HL-60/S4 (cell line): ENCODE data around the gene EFNA2.

Source experiments
- in situ Hi-C: fragments of 300-500 bp; cut with MboI; formaldehyde crosslinking; loops from 2 replicates; pipeline ENCODE4 v1.14.3; 2022; ENCODE audit warnings: low sequenced_read_pairs

Gene EFNA2

DNA sequence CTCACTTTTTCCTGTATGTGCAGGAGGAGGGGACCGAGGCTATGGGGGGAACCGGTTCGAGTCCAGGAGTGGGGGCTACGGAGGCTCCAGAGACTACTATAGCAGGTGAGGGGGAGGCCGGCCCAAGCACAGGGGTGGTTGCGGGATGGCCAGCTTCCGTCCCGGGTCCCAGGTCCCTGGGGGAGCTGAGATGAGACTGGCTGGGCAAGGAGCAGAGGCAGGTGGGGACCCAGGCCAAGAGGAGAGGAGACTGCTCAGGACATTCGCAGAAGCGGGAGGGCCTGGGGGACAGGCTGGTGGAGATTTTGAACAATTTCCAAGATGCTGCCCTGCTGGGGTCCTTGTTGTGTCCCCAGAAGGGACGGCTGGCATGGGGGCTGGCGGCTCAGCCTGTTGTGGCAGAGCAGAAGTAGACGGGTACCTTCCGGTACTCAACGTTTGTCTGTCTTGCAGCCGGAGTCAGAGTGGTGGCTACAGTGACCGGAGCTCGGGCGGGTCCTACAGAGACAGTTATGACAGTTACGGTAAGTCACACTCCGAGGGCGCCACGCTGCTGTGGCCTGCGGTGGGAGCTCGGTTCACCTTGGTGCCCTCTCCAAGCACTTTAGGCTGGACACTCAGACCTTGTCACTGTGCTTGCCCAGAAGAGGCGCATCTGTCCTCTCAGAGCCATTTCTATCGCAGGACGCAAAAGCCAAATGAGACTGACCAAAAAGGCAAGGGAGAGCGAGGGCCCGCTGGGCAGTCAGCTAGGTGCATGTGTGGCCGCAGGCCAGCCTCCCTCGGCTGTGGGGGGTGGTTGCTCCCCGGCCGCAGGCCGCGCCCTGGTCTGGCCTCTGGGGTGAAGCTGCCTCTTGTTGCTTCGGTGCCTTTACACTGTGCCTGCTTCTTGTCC lies 13.9 kb upstream of the EFNA2 start:
- in situ Hi-C loops: no loop called here

DNA sequence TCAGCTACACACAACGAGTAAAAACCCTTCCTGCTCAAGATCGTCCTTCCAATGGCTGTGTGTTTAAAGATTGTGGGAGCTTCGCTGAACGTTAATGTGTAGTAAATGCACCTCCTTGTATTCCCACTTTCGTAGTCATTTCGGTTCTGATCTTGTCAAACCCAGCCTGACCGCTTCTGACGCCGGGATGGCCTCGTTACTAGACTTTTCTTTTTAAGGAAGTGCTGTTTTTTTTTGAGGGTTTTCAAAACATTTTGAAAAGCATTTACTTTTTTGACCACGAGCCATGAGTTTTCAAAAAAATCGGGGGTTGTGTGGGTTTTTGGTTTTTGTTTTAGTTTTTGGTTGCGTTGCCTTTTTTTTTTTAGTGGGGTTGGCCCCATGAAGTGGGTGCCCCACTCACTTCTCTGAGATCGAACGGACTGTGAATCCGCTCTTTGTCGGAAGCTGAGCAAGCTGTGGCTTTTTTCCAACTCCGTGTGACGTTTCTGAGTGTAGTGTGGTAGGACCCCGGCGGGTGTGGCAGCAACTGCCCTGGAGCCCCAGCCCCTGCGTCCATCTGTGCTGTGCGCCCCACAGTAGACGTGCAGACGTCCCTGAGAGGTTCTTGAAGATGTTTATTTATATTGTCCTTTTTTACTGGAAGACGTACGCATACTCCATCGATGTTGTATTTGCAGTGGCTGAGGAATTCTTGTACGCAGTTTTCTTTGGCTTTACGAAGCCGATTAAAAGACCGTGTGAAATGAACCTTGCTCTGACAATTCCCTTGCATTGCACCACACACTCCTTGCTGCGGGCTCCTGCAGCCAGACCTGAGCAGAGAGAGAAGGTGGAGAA lies 13.0 kb upstream of the EFNA2 start:
- in situ Hi-C loops: no loop called here

DNA sequence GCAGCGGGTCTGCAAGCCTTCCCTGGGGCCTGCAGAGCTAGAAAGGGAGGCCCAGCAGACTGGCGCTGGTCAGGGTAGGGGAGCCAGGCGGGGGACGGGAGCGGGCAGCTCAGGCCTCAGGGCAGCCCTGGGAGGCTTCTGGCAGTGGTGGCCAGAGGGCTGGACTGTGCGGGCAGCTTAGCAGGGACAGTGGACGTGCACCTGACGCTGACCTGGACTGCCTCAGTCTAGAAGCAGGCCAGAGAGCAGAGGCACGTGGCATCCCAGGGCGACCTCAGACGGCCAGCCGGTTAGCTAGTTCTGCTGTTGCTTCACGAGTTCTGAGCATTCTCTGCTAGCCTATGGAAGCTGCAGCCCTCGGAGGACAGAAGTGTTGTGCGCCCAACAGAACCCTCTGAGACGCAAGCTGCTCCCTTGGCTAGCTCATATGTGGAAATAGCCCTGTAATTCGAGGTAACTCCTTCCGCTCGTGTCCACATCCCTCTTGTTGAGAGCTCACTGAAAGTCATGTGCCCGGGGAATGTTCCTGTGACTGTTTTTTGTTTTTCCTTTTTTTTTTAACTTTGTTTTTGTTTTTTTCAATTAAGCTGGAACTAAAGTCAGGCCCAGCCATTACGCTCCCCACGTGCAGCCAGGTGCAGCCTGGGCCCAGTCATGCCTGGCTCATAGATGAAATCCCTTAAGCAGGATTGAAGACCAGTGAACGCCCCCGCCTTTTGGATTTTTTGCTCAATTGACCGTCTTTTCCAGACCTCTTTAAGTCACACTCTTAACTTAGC lies 12.2 kb upstream of the EFNA2 start:
- in situ Hi-C loops: no loop called here

DNA sequence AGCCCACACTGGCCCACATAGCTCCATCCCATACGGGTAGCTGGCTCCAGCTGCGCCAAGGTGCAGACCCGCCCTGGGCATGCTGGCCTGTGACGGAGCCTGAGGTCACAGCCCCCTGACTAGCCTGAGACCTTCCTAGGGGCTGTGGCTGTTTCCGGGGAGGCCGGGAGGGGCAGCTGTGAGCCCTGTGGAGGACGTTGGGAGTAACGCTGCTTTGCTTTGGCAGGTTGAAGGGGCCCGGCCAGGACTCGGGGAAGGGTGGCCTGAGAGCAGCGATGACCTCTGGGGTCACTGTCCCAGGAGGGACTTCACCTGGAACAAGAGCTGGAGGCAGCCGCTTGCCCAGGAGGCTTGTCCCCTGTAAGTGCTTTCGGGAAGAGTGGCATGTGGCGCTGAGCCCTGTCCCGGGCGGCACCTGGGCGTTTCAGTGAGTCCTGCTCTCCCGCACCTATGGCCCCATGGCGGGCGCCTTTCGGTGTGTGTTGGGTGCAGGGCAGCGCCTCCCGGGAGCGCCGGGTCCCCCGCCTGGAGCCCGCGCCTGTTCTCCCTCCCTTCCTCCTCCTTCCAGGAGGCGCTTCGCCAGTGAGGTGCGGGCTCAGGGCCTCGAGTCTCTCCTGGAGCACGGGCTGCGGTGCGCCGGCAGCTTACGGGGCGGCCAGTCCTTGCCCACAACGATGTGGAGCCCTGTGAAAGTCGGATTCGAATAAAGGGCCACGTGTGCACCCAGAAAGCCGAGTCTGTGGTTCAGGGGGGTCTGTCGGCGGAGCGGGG lies 11.4 kb upstream of the EFNA2 start:
- in situ Hi-C loops: no loop called here

DNA sequence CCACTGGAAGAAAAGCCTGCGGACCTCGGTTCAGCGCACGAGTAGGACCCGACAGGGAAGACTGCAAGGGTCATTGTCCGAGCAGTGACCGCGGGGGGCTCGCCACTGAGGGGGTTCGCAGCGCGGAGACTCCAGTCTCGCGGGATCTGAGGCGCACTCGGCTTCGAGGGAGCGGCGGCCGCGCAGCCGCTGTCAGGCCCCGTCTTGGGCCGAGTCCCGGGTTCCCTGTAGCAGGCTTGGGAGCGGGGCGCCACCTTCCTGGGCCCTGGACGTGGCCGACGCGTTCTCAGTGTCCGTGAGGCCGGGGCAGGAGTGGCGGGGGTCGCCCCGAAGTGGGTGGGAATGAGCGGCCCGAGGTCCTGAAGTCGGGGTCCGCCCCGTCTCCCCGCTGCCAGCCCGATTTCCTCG lies 10.8 kb upstream of the EFNA2 start:
- in situ Hi-C loops: no loop called here

DNA sequence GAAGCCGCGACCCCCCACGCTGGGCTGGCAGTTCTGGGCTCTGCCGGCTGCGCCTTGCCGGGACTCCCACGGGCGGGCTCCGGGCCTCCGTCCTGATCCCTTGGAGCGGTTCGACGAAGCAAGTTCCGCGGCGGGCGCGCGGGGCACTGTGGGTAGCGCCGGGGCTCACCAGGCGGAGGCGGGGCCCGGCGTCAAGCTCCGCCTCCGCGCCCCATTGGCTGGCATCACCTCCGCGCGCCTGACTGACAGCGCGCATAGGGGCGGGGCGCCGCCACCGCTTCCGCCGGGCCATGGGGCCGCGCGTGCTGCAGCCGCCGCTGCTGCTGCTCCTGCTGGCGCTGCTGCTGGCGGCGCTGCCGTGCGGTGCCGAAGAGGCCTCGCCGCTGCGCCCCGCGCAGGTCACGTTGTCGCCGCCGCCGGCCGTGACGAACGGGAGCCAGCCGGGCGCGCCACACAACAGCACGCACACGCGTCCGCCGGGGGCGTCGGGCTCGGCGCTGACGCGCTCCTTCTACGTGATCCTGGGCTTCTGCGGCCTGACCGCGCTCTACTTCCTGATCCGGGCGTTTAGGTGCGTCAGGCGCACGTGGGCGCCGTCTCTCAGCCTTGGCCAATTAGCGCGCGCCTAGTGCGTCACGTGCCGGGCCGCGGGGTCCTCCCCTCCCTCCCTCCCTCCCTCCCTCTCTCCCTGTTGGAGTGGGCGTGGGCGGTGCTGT lies 10.3 kb upstream of the EFNA2 start, which contains the start of gene FAM174C:
Gene FAM174C, plus strand, starts transcription at position 271 of the 716 bp plus-strand sequence. Its CDS starts 20 bp downstream, at position 291.
- in situ Hi-C loops: no loop called here

DNA sequence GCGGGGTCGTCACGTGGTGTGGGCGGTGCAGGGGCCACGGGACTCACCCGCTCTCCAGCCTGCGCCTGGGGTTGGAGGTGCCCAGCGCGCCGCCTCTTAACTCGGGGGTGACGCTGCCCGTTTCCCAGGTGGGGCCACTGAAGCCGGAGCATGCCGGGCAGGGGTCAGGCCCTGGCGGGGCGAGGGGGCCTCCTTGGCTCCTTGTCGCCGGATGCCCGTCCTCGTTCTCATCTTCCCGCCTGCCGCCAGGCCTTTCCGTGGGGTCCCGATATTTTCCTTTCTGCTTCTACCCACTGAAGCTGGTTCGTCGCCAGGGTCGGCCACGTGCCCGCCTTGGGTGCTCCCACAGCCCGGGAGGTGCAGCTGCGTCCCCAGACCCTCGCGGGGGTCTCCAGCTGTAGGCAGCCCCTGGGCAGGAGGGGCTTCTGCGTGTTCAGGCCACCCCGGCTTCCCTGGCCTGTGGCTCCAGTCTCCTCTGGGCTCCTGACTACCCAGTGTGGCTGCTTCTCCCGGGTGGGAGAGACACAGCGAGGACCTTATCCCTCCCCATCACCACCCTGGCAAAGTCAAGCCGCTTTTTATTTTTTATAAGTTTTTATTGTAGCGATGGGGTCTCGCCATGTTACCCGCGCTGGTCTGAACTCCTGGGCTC lies 9.6 kb upstream of the EFNA2 start:
- in situ Hi-C loops: no loop called here

DNA sequence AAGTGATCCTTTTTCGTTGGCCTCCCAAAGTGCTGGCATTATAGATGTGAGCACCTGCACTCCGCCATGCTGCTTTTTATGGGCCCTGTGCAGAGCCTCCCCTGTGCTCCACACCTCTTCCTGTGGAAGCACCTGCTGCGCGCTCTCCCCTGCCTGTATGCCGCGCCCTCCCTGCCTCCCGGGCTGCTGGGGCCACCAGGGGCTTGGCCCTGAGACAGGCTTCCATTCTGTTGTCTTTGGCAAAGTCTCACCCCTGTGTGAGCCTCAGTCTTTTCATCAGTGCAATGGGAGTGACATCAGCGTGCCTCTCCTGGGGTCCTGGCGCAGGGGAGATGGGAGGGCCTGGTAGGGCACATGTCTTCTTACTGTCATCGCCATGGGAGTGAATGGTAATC lies 9.0 kb upstream of the EFNA2 start:
- in situ Hi-C loops: no loop called here

DNA sequence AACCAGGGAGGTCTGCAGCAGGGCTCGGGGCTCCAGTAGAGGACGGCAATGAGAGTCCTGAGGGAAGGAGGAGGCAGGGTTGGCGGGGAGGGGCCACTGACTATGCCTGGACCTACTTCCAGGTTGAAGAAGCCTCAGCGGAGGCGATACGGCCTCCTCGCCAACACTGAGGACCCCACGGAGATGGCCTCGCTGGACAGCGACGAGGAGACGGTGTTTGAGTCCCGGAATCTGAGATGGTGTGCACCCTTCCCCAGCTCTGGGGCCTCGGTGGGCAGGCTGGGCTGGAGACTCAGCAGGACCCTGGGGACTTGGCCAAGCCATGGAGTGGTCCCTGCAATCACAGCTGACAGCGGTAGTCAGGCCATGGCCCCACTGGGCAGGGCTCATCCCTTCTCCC lies 8.6 kb upstream of the EFNA2 start:
- in situ Hi-C loops: no loop called here

DNA sequence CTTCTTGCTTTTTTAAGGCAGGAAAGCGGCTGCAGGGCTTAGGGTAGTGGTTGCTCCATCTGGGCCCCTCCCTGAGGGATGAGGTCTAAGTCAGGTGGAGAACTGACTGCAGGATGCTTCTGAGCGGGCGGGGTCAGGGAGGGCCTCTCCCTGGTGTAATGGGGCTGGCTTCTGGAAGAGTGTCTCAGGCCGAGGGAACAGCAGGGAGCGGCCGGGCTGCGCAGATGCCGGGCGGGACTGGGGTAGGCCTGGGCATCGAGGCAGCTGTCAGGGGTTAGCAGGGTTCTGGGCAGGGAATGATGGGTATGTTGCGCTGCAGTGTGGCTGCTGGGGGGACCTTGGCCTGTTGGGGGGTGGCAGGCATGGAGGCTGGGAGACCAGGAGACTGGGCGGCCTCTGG lies 7.6 kb upstream of the EFNA2 start:
- in situ Hi-C loops: no loop called here

DNA sequence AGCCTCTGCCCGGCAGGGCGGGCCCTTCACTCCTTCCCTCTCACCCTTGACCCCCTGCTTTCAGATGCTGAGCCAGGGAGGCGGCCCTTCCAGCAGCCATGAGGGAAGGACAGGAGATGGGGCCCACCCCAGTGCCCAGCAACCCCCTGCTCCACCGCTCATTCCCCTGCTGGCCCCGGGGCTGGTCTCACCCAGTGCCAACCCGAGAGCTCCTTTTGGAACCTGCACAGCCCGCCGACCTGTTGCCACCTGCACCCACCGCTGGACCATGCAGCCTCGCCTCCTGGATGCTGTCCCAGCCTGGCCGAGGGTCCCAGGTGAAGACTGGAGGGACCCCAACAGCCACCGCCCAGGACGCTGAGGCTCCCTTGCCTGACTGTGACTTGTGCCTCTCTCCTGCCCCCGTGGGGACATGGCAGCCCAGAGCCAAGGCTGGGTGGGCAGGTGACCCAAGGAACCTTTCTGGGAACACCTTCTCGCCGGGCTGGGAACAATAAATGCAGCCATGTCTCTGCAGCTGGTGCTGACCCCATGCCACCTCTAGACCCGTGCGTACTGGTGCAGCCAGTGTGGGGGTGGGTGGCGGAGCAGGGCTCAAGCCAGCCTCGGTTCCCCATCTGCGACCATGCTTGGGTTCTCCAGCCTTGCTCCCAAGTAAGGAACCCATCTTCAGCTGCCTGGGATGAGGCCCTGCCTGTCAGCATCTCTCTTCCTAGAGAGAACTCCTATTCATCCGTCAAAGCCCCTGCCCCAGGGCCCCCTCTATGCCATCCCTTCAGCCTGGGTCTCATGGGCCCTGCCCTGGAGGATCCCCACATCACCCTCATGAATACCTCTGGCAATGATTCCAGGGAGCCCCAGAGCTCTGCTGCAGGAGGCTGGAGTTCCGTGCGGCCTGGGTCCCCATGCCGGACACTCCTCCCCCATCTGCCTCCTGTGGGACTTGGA lies 6.7 kb upstream of the EFNA2 start:
- in situ Hi-C loops: no loop called here

DNA sequence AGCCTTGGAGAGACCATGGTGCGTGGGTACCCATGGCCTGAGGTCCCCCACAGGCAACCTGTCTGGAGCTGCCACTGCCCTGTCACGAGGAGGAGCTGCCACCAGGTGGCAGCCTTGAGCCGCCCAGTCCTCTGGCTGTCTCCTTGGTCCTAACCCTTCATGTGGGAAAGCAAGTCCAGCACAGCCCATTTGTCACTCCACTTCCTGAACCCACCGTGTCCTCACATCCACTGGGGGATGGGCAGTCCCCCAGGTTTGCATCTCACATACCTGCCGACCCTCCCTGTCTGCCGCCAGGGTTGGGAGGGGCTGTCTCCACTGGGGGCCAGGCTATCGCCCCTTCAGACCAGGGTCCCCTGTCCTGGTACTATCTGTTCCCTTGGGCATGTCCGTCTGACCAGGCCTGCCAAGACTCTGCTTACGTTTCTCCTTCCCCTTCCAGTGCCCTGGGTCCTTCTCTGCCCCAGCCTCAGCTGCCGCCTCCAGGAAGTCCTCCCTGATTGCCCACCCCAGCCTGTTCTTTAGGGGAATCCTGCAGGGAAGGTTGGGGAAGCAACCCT lies 5.8 kb upstream of the EFNA2 start:
- in situ Hi-C loops: no loop called here

DNA sequence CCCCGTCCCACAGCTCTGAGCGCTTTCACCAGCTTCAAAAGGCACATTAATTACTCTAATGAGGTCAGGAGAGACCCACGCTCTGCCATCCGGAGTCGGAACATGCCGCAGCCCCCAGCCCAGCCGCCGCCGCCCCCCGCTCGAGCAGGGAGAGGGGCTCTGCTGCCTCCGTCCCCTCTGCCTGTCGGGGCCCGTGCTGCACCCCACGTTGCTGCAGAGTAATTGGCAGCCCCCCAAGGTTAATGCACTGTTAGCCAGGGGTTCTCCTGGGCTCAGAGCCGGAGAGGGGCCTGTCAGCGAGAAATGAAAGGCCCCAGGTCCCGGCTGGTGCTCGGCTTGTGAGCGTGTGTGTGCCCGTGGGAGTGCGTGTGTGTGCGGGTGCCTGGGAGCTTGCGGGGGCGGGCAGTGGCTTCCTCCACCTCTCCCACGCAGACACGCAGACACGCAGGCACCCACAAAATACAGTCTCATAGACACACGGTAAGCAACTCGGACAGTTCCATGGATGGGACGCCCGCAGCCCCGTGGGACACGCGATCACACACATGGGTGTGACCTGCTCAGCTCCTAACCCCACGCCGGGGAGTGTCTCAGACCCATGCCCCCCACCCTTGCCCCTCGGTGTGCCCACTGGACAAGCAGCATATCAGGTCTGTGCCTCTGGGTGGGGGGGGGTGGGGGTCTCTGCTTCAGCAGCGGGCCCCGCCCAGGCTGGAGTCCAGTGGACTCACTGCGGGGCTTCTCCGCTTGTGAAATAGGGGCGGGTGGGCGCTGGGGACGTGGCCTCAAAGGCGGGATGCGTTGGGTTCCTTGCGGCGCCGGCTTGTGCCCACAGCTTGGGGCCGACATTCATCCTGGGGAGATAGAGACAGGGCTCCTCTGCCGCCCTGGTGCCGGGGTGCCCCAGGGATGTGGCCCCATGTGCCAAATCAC lies 4.8 kb upstream of the EFNA2 start:
- in situ Hi-C loops: no loop called here

DNA sequence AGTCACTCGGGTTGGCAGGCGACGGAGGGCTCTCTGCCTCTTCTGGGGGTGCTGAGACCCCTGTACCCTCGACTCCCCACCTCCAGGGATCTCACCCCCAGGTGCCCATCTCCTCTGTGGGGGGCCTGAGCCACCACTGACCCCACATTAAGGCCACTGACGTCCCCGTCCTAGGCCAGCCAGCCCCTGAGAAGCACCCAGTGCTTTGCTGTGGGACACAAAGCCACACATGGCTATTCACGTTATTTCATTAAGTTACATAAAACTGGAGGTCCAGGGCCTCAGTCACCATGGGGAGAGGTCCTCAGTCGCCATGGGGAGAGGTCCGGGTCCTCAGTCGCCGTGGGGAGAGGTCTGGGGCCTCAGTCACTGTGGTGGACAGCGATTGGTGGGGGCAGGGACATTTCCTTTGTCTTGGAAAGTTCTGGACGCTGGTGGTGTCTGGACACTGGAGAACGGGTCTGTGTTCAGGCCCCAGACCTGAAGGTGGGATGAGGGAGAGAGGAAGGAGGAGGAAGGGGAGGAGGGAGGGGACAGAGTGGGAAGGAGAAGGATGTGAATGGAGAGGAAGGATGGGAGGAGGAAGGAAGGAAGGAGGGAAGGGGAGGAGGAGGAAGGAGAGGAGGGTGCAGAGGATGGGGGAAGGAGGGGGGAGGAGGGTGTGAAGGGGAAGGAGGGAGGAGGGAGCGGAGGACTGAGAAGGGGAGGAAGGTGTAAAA lies 3.9 kb upstream of the EFNA2 start:
- in situ Hi-C loops: no loop called here

DNA sequence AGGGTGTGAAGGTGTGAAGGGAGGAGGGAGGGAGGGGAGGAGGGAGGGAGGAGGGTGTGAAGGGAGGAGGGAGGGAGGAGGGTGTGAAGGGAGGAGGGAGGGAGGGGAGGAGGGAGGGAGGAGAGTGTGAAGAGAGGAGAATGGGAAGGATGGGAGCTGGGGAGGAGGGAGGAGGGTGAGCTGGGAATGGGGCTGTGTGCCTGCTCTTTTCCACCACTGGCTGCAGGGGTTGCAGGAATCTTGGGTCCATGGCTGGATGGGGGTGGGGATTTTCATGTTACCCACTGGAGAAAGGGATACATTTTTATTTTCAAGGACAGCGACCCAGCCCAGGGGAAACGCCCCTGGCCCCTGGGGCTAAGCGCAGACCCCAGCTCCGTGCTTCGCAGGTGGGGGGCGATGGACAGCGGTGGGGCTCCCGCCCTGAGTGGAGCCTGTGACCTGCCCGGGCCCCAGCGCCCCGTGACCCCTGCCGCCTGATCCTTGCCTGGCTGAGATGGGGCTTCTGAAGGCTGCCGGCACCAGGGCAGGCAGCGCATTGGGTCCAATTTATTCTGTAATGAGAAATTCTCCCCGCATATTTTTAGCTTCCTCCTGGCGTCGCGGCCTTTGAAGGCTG lies 3.0 kb upstream of the EFNA2 start:
- in situ Hi-C loops: no loop called here
